ENCODE measurements around the gene ADAM12. TPM values are rescaled to one million over a fixed set of nuclear protein-coding genes. Genes with fewer than 3 reads are reported as not detected.

ADAM12 gene
- total and polyA plus RNA-seq, 2 donors (not counting 3 experiments of a cell fraction or from before 2014, with no cell fraction given): 0.22 to 0.33 TPM

- H3K27ac ChIP-seq (ENCODE audit: insufficient read depth, low read depth, low read length): no peak overlapping the region
- dilution Hi-C loops (cut with MboI; ENCODE audit: extremely low pct_ligation_motif_present, low sequenced_read_pairs) (no loop called here), intact Hi-C loops (cut with micrococcal nuclease) (no loop called here)
- no peak for FAIRE-seq
- no peaks in the 10 kb centered on the region for H3K27me3 ChIP-seq (ENCODE audit: control insufficient read depth in 2 of 2, insufficient read depth in 2 of 2, low read length in 2 of 2)
- no peaks in the 10 kb centered on the region for H4K20me1 ChIP-seq (replicated peaks; ENCODE audit: control insufficient read depth, extremely low read depth, insufficient read depth, low read length)
- H3K79me2 ChIP-seq (ENCODE audit: control insufficient read depth, insufficient read depth, low read length): no peaks in the 10 kb centered on the region
- H3K9me3 ChIP-seq (replicated peaks; ENCODE audit: control insufficient read depth, insufficient read depth, low read length): no peaks in the 10 kb centered on the region
- DNase-seq (ENCODE audit: low read depth, low spot score): no peak
- ChIA-PET CTCF (no interaction called here), POLR2A (no interaction called here)
- no peak overlapping the region for H3K9ac ChIP-seq (replicated peaks; ENCODE audit: extremely low read depth, insufficient read depth, low read length)
- no peak overlapping the region for H3K4me3 ChIP-seq (replicated peaks in 1 of 3; ENCODE audit: insufficient read depth in 1 of 3, low read depth in 1 of 3, low read length in 3 of 3)
- no peaks in the 10 kb centered on the region for H3K36me3 ChIP-seq (ENCODE audit: control insufficient read depth in 2 of 2, extremely low read depth in 1 of 2, insufficient read depth in 2 of 2, low read length in 2 of 2)
- peaks cover 10% of the 10 kb centered on the region for H3K4me1 ChIP-seq (ENCODE audit: control insufficient read depth, extremely low read depth, insufficient read depth, low read length)
- no peak overlapping the region for H2AFZ ChIP-seq (ENCODE audit: low read depth, low read length)
- TF ChIP-seq CTCF (IDR thresholded peaks at IDR 0.05; ENCODE audit: extremely low read depth in 1 of 2, insufficient read depth in 1 of 2, low read depth in 1 of 2, low read length in 2 of 2) (no peak), MAX (IDR thresholded peaks at IDR 0.05; ENCODE audit: insufficient read depth, insufficient read length) (no peak), MYC (IDR thresholded peaks at IDR 0.05; ENCODE audit: low read depth, low read length) (no peak), FOS (IDR thresholded peaks at IDR 0.05; ENCODE audit: borderline replicate concordance, insufficient read depth, low read length) (no peak), EZH2 (IDR thresholded peaks at IDR 0.05; ENCODE audit: borderline replicate concordance, low read depth, low read length, severe bottlenecking) (no peak), JUN (IDR thresholded peaks at IDR 0.05; ENCODE audit: borderline replicate concordance, insufficient read depth, insufficient read length, low read depth) (no peak), POLR2A (IDR thresholded peaks at IDR 0.05; ENCODE audit: low read depth, low read length) (no peak), GATA2 (IDR thresholded peaks at IDR 0.05; ENCODE audit: insufficient read depth, insufficient read length, low read depth, low read length) (no peak)
- BruUV-seq (replicated peaks): no TSS peak
- no peak overlapping the region for H3K4me2 ChIP-seq (ENCODE audit: insufficient read depth, low read length)
- H3K9me1 ChIP-seq (replicated peaks; ENCODE audit: control insufficient read depth, extremely low read depth, insufficient read depth, low read length): no peaks in the 10 kb centered on the region
These were observed 142.8 kb downstream of the ADAM12 start for GRCh38 chr10:126245501-126245900.
